CD14-positive monocyte (primary cell): ENCODE results near the gene E2F4. TPM values are rescaled to one million over a fixed set of nuclear protein-coding genes. Genes with fewer than 3 reads are reported as not detected.
A peak's percentile ranks its signal among the peaks of the same experiment; 100 is the strongest.

Source experiments
- DNase-seq, 3 donors: peaks; one replicate each; pipeline ENCODE4 v3.0.0-alpha.2; 2011 to 2022
- H2AFZ ChIP-seq: 2 replicates; pipeline ENCODE4 v1.6.0; 2012; ENCODE audit warnings: mild to moderate bottlenecking, low read depth, low read length, inconsistent platforms; ENCODE audit not compliant: insufficient read depth, poor library complexity, severe bottlenecking
- H3K27ac ChIP-seq, 2 donors: 1 replicate in 1 of 2; 2 replicates in 1 of 2; pipeline ENCODE4 v1.5.1; 2012 to 2013; ENCODE audit warnings: low read length in 2 of 2, control low read depth in 1 of 2, inconsistent platforms in 1 of 2, low read depth in 1 of 2, mild to moderate bottlenecking in 1 of 2
- H3K27me3 ChIP-seq, 2 donors: one replicate each; pipeline versions ENCODE4 v1.6.0 to v1.6.1; 2011 to 2013; ENCODE audit warnings: low read length in 2 of 2; ENCODE audit not compliant: control insufficient read depth in 2 of 2, insufficient read depth in 2 of 2
- H3K36me3 ChIP-seq, 2 donors: replicated peaks in 1 of 2; 1 replicate in 1 of 2; 2 replicates in 1 of 2; pipeline versions ENCODE4 v1.5.1 to v1.6.1; 2012 to 2013; ENCODE audit warnings: low read length in 2 of 2, control low read depth in 1 of 2, inconsistent platforms in 1 of 2, mild to moderate bottlenecking in 1 of 2; ENCODE audit not compliant: insufficient read depth in 2 of 2, control insufficient read depth in 1 of 2
- H3K4me1 ChIP-seq, 2 donors: 1 replicate in 1 of 2; 2 replicates in 1 of 2; pipeline versions ENCODE4 v1.5.1 to v1.6.1; 2012 to 2013; ENCODE audit warnings: low read length in 2 of 2, control low read depth in 1 of 2, inconsistent platforms in 1 of 2, mild to moderate bottlenecking in 1 of 2, moderate library complexity in 1 of 2; ENCODE audit not compliant: insufficient read depth in 2 of 2, control insufficient read depth in 1 of 2
- H3K4me2 ChIP-seq: replicated peaks from 2 replicates; pipeline ENCODE3; 2012; ENCODE audit warnings: low read length, moderate library complexity, mild to moderate bottlenecking; ENCODE audit not compliant: poor library complexity, severe bottlenecking; ENCODE audit errors: extremely low read depth
- H3K4me3 ChIP-seq, 3 experiments: fragments of 200-600 bp in 1 of 3; sonication (generic) in 1 of 3; replicated peaks in 1 of 3; 1 replicate in 2 of 3; 2 replicates in 1 of 3; pipeline ENCODE4 v1.5.1; 2011 to 2013; ENCODE audit warnings: low read length in 3 of 3, mild to moderate bottlenecking in 3 of 3, control low read depth in 2 of 3, low read depth in 2 of 3, inconsistent platforms in 1 of 3, moderate library complexity in 1 of 3
- H3K79me2 ChIP-seq: 2 replicates; pipeline ENCODE4 v1.6.0; 2012; ENCODE audit warnings: mild to moderate bottlenecking, control low read depth, inconsistent platforms, low read length, moderate library complexity; ENCODE audit not compliant: insufficient read depth
- H3K9ac ChIP-seq: 2 replicates; pipeline ENCODE4 v1.6.0; 2017; ENCODE audit warnings: low read length, mild to moderate bottlenecking; ENCODE audit not compliant: insufficient read depth, poor library complexity, severe bottlenecking
- H3K9me3 ChIP-seq, 2 donors: replicated peaks in 1 of 2; 1 replicate in 1 of 2; 2 replicates in 1 of 2; pipeline versions ENCODE4 v1.5.1 to v1.6.1; 2012 to 2013; ENCODE audit warnings: low read length in 2 of 2, control low read depth in 1 of 2; ENCODE audit not compliant: control insufficient read depth in 1 of 2, insufficient read depth in 1 of 2
- H4K20me1 ChIP-seq: 2 replicates; pipeline ENCODE4 v1.6.0; 2012; ENCODE audit warnings: mild to moderate bottlenecking, low read length, control low read depth, moderate library complexity; ENCODE audit not compliant: insufficient read depth
- H3K27ac Mint-ChIP-seq, 7 donors: one replicate each; pipeline ENCODE4 v1.8.0; 2020; ENCODE audit warnings: mild to moderate bottlenecking in 7 of 7, mixed read lengths in 7 of 7, moderate library complexity in 6 of 7, inconsistent platforms in 2 of 7
- H3K27me3 Mint-ChIP-seq, 3 donors: one replicate each; pipeline ENCODE4 v1.8.0; 2021 to 2022; ENCODE audit warnings: low read depth in 3 of 3, mild to moderate bottlenecking in 3 of 3, mixed read lengths in 3 of 3, moderate library complexity in 3 of 3, inconsistent platforms in 1 of 3
- H3K36me3 Mint-ChIP-seq, 2 donors: one replicate each; pipeline ENCODE4 v1.8.0; 2020; ENCODE audit warnings: mixed read lengths in 2 of 2, inconsistent platforms in 1 of 2, mild to moderate bottlenecking in 1 of 2
- H3K4me1 Mint-ChIP-seq: one replicate; pipeline ENCODE4 v1.8.0; 2020; ENCODE audit warnings: mild to moderate bottlenecking, mixed read lengths
- H3K4me3 Mint-ChIP-seq, 2 donors: one replicate each; pipeline ENCODE4 v1.8.0; 2020; ENCODE audit warnings: mild to moderate bottlenecking in 2 of 2, mixed read lengths in 2 of 2, moderate library complexity in 1 of 2
- H3K9me3 Mint-ChIP-seq, 7 donors: one replicate each; pipeline ENCODE4 v1.8.0; 2020 to 2022; ENCODE audit warnings: mixed read lengths in 7 of 7, mild to moderate bottlenecking in 6 of 7, moderate library complexity in 6 of 7, inconsistent platforms in 2 of 7
- WGBS: methylation state at CpG from one replicate; pipeline ENCODE4 v1.1.5; 2013; ENCODE audit warnings: missing lambda C conversion rate; ENCODE audit not compliant: insufficient coverage; 5-methylcytosine and 5-hydroxymethylcytosine counted together
- intact Hi-C, 2 donors: fragments of 100-400 bp; cut with micrococcal nuclease; formaldehyde crosslinking; loops; one replicate each; pipeline versions ENCODE4 v1.15.0 to v1.15.1; 2023
- polyA plus RNA-seq, 3 donors: library from polyadenylated mRNA; depleted of rRNA in 1 of 3; unstranded in 2 of 3; stranded (reverse) in 1 of 3; fragments of 300-500 nt in 2 of 3; fragments of >200 nt in 1 of 3; fragmentation: Illumina TruSeq in 2 of 3; gene quantifications; 1 replicate in 2 of 3; 2 replicates in 1 of 3; pipeline ENCODE4 v1.2.3, GENCODE V29; 2012 to 2021
- TF ChIP-seq, protein P1 (sequence below): fragments of 200-600 bp; IDR thresholded peaks from one replicate; pipeline ENCODE4 v1.8.0; 2022; ENCODE audit warnings: antibody characterized with exemption, mild to moderate bottlenecking

The E2F4 gene
- polyA plus RNA-seq, 3 donors = 53.1 to 191 (median 61.5) TPM

DNA sequence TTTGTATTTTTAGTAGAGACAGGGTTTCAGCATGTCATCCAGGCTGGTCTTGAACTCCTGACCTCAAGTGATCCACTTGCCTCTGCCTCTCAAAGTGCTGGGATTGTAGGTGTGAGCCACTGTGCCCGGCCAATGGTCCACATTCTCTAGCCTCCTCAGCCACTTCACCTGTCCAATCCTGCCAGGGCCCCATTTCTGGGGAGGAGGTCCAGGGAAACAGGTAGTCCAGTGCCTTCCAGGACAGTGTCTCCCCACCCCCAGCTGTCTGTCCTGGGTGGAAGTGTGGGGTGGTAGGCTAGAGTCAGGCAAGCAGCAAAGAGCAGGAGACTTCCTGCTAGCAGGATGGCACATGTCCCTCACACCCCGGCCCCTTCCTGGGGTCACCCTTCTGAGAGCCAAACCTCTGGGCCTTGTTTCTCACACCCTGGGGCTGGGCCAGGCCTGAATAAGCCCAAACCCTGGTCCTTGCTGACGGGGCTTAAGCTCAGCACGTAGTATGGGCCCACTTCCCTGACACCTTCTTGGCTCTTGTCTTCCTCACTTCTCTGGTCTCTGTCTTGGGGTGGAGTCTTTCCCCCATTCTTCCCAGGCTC, 50.3 kb downstream of the E2F4 start:
- no peaks in the 10 kb centered on the region for H3K9me3 ChIP-seq
- DNase-seq = no peak
- no peak overlapping the region for H2AFZ ChIP-seq
- no peak overlapping the region for H3K9ac ChIP-seq
- peaks cover 0 to 1% (median 0%) of the 10 kb centered on the region in 3 donors for H3K27me3 Mint-ChIP-seq
- peaks cover 53% of the 10 kb centered on the region for H4K20me1 ChIP-seq
- peaks cover 34 to 44% of the 10 kb centered on the region in 2 donors for H3K36me3 Mint-ChIP-seq
- 100% methylated on average over 1 of the region's 4 CpGs for WGBS
- H3K4me2 ChIP-seq = no peak overlapping the region
- no peaks in the 10 kb centered on the region for H3K9me3 Mint-ChIP-seq
- peaks cover 26 to 35% of the 10 kb centered on the region in 2 donors for H3K36me3 ChIP-seq
- H3K27me3 ChIP-seq = no peaks in the 10 kb centered on the region
- TF ChIP-seq, protein P1, sequence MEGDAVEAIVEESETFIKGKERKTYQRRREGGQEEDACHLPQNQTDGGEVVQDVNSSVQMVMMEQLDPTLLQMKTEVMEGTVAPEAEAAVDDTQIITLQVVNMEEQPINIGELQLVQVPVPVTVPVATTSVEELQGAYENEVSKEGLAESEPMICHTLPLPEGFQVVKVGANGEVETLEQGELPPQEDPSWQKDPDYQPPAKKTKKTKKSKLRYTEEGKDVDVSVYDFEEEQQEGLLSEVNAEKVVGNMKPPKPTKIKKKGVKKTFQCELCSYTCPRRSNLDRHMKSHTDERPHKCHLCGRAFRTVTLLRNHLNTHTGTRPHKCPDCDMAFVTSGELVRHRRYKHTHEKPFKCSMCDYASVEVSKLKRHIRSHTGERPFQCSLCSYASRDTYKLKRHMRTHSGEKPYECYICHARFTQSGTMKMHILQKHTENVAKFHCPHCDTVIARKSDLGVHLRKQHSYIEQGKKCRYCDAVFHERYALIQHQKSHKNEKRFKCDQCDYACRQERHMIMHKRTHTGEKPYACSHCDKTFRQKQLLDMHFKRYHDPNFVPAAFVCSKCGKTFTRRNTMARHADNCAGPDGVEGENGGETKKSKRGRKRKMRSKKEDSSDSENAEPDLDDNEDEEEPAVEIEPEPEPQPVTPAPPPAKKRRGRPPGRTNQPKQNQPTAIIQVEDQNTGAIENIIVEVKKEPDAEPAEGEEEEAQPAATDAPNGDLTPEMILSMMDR = no peak
- peaks cover 51 to 54% of the 10 kb centered on the region in 2 donors for H3K4me1 ChIP-seq
- H3K27ac Mint-ChIP-seq = peak overlapping the region in 6 of 7 donors; percentile 38 to 79 (median 72)
- H3K4me1 Mint-ChIP-seq = peaks cover 51% of the 10 kb centered on the region
- no peak overlapping the region for H3K4me3 ChIP-seq
- peaks cover 53% of the 10 kb centered on the region for H3K79me2 ChIP-seq
- peak overlapping the region in 1 of 2 donors; percentile 67 for H3K27ac ChIP-seq
- H3K4me3 Mint-ChIP-seq = no peak overlapping the region
- intact Hi-C loops = loop anchor here in 1 of 2 donors (10.0 kb wide), 3 partner anchors 233 to 547 kb away; partner anchors contain the start of genes CMTM4 and CTCF

DNA sequence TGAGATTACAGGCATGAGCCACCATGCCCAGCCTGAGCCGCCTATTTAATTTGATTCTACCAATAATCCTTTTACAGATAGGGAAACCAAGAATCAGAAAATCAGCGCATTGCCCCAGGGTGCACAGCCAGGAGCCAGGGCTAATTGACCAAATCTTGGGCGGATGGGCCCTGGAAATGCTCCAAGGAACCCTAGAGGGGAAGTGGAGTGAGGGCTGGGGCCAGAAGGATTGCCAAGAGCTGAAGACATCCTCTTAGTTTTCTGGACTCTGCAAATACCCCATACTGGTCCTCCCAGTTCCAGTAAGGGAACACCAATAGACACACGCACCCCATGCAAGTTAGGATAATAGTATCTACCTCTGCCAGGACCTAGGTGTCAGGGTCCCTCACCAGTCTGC, 51.5 kb downstream of the E2F4 start:
- H2AFZ ChIP-seq = no peak overlapping the region
- Mint-ChIP-seq H3K4me3 (peak overlapping the region; percentile 75 to 92), H3K4me1 (peaks cover 60% of the 10 kb centered on the region), H3K27ac (peak overlapping the region; percentile 99 to 100 (median 99)), H3K36me3 (peaks cover 21 to 31% of the 10 kb centered on the region in 2 donors), H3K27me3 (peaks cover 3 to 10% (median 7%) of the 10 kb centered on the region in 3 donors), H3K9me3 (peaks cover 0 to 4% (median 0%) of the 10 kb centered on the region in 7 donors)
- peaks cover 6% of the 10 kb centered on the region in 2 donors for H3K27me3 ChIP-seq
- H3K27ac ChIP-seq = peak overlapping the region; percentile 84 to 100
- TF ChIP-seq, protein P1 = no peak
- peak overlapping the region; percentile 85 for H3K9ac ChIP-seq
- H3K79me2 ChIP-seq = peaks cover 54% of the 10 kb centered on the region
- H3K9me3 ChIP-seq = no peaks in the 10 kb centered on the region
- peaks cover 41% of the 10 kb centered on the region for H4K20me1 ChIP-seq
- H3K36me3 ChIP-seq = peaks cover 14 to 22% of the 10 kb centered on the region in 2 donors
- DNase-seq = peak; percentile 51 to 80 (median 58)
- peaks cover 61 to 67% of the 10 kb centered on the region in 2 donors for H3K4me1 ChIP-seq
- H3K4me3 ChIP-seq = peak overlapping the region in 2 of 3 experiments; percentile 10 to 97
- intact Hi-C loops = loop anchor here in 1 of 2 donors (1.0 to 10.0 kb wide), 4 partner anchors 16 to 549 kb away; partner anchors contain the start of genes CMTM4, CTCF and TMEM208
- peak overlapping the region; percentile 87 for H3K4me2 ChIP-seq
- WGBS = 50% methylated on average over 1 of the region's 4 CpGs
